GM04503 (cell line): ENCODE data around the gene SHTN1.

ENCODE experiments used
- DNase-seq: peaks from one replicate; pipeline ENCODE4 v3.0.0-alpha.2; 2012; ENCODE audit warnings: low read depth

SHTN1 gene

GRCh38 chr10:116915340-116915739, 89.6 kb downstream of the SHTN1 start:
- no peak for DNase-seq

- no peak for DNase-seq
Observed at GRCh38 chr10:116913695-116914094, 91.3 kb downstream of the SHTN1 start.

- no peak for DNase-seq
Observed at GRCh38 chr10:116912162-116912561, 92.8 kb downstream of the SHTN1 start.

GRCh38 chr10:116910910-116911309, 94.1 kb downstream of the SHTN1 start:
- no peak for DNase-seq

- no peak for DNase-seq
Observed at GRCh38 chr10:116909307-116909706, 95.7 kb downstream of the SHTN1 start.

GRCh38 chr10:116907245-116907987, 97.6 kb downstream of the SHTN1 start:
- DNase-seq, result no peak

- no peak for DNase-seq
Observed at GRCh38 chr10:116905845-116906210, 99.2 kb downstream of the SHTN1 start.

GRCh38 chr10:116899626-116900025, 105.4 kb downstream of the SHTN1 start:
- no peak for DNase-seq

GRCh38 chr10:116893686-116894037, 111.3 kb downstream of the SHTN1 start:
- DNase-seq, result no peak

- DNase-seq, result no peak
Observed at GRCh38 chr10:116892907-116893685, 111.9 kb downstream of the SHTN1 start.

- no peak for DNase-seq
Observed at GRCh38 chr10:116891208-116891607, 113.8 kb downstream of the SHTN1 start.

GRCh38 chr10:116889066-116889465, 115.9 kb downstream of the SHTN1 start:
- no peak for DNase-seq

GRCh38 chr10:116888380-116889055, 116.5 kb downstream of the SHTN1 start:
- DNase-seq, result peak; percentile 51

GRCh38 chr10:116886772-116887171, 118.2 kb downstream of the SHTN1 start:
- DNase-seq, result no peak

- DNase-seq, result no peak
Observed at GRCh38 chr10:116882639-116883038, 122.3 kb downstream of the SHTN1 start.

- DNase-seq, result no peak
Observed at GRCh38 chr10:116880716-116881482, 124.1 kb downstream of the SHTN1 start.

- DNase-seq, result no peak
Observed at GRCh38 chr10:116879817-116880216, 125.2 kb downstream of the SHTN1 start.

- no peak for DNase-seq
Observed at GRCh38 chr10:116878123-116878522, 126.9 kb downstream of the SHTN1 start.

- DNase-seq, result no peak
Observed at GRCh38 chr10:116877391-116877790, 127.6 kb downstream of the SHTN1 start.

GRCh38 chr10:116875897-116876296, 129.1 kb downstream of the SHTN1 start:
- DNase-seq, result no peak

- no peak for DNase-seq
Observed at GRCh38 chr10:116873134-116873533, 131.9 kb downstream of the SHTN1 start.

GRCh38 chr10:116870949-116871348, 134.0 kb downstream of the SHTN1 start:
- DNase-seq, result no peak
